HG03469 (cell line): ENCODE data around the gene ELOVL7.
"Not testable (repeated sequence)": the region's sequence is repeated elsewhere in the genome, so short reads cannot be mapped to it uniquely, and the experiment has no call there.

ENCODE experiments used
- ATAC-seq: cut with Tn5 transposase; IDR thresholded peaks from one replicate; pipeline ENCODE4 v1.9.1; 2021; ENCODE audit warnings: mild to moderate bottlenecking, moderate library complexity, moderate number of reproducible peaks; ENCODE audit not compliant: unreplicated experiment

Gene ELOVL7

GRCh38 chr5:60833520-60833919 lies 10.5 kb downstream of the ELOVL7 start:
- no peak for ATAC-seq

- ATAC-seq: peak; percentile 24
These were observed 13.4 kb downstream of the ELOVL7 start for GRCh38 chr5:60830581-60831127.

GRCh38 chr5:60829490-60830266 lies 14.4 kb downstream of the ELOVL7 start:
- no peak for ATAC-seq

GRCh38 chr5:60827201-60827600 lies 16.9 kb downstream of the ELOVL7 start:
- ATAC-seq: no peak

- peak; percentile 90 for ATAC-seq
These were observed 17.4 kb downstream of the ELOVL7 start for GRCh38 chr5:60826653-60827052.

GRCh38 chr5:60823574-60823973 lies 20.5 kb downstream of the ELOVL7 start:
- ATAC-seq: no peak

GRCh38 chr5:60822285-60822556 lies 21.8 kb downstream of the ELOVL7 start:
- ATAC-seq: no peak

GRCh38 chr5:60821488-60822284 lies 22.4 kb downstream of the ELOVL7 start:
- ATAC-seq: no peak

GRCh38 chr5:60820593-60821487 lies 23.2 kb downstream of the ELOVL7 start:
- ATAC-seq: no peak

- ATAC-seq: not testable (repeated sequence)
These were observed 27.9 kb downstream of the ELOVL7 start for GRCh38 chr5:60816138-60816537.

GRCh38 chr5:60814498-60814897 lies 29.6 kb downstream of the ELOVL7 start:
- no peak for ATAC-seq

- no peak for ATAC-seq
These were observed 31.6 kb downstream of the ELOVL7 start for GRCh38 chr5:60812426-60812825.

GRCh38 chr5:60811105-60811504 lies 33.0 kb downstream of the ELOVL7 start:
- ATAC-seq: peak; percentile 36

GRCh38 chr5:60810438-60811085 lies 33.5 kb downstream of the ELOVL7 start:
- peak; percentile 69 for ATAC-seq

GRCh38 chr5:60809891-60810425 lies 34.1 kb downstream of the ELOVL7 start:
- ATAC-seq: no peak

GRCh38 chr5:60806591-60807243 lies 37.4 kb downstream of the ELOVL7 start:
- ATAC-seq: no peak

- no peak for ATAC-seq
These were observed 38.6 kb downstream of the ELOVL7 start for GRCh38 chr5:60805463-60805862.

- no peak for ATAC-seq
These were observed 40.4 kb downstream of the ELOVL7 start for GRCh38 chr5:60803712-60804111.

GRCh38 chr5:60802986-60803385 lies 41.1 kb downstream of the ELOVL7 start:
- ATAC-seq: no peak

GRCh38 chr5:60802226-60802625 lies 41.8 kb downstream of the ELOVL7 start:
- no peak for ATAC-seq
